ENCODE results near the gene PIAS1.

PIAS1 gene

GRCh38 chr15:68059630-68060029 lies 5.5 kb downstream of the PIAS1 start:
- no peak for TF ChIP-seq POLR2AphosphoS5 (IDR thresholded peaks at IDR 0.05; ENCODE audit: low read depth, low read length)
- TF ChIP-seq SIN3A (IDR thresholded peaks at IDR 0.05; ENCODE audit: borderline replicate concordance, insufficient read depth, low read length) = no peak
- TF ChIP-seq REST (IDR thresholded peaks at IDR 0.05; ENCODE audit: insufficient read depth in 1 of 2, low read depth in 2 of 2, low read length in 2 of 2) = no peak
- no peak for TF ChIP-seq TAF1 (IDR thresholded peaks at IDR 0.05; ENCODE audit: borderline replicate concordance, insufficient read depth, low read length)
- no peak for TF ChIP-seq FOXP2 (optimal IDR thresholded peaks at IDR 0.05; ENCODE audit: borderline replicate concordance, extremely low read depth, extremely low read length, insufficient read depth)

DNA sequence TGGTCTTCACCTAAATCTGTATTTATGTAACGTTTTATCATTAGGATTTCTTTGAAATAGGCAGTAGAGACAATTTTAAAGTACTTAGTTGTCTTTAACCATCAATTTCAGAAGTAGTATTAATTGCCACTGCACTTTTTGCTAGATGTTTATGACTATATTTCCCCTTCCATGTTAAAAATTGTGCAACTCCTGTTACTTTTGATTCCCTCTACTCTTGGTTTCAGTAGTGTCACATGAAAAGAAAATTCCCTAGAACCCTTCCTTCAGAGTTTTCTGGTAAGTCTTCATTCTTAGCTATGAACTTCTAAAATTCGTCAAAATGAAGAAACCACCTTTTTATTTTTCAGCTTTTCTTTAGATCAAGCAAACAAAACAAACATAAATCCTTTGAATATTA lies 7.1 kb downstream of the PIAS1 start:
- TF ChIP-seq REST (IDR thresholded peaks at IDR 0.05; ENCODE audit: insufficient read depth in 1 of 2, low read depth in 2 of 2, low read length in 2 of 2) (no peak), POLR2AphosphoS5 (IDR thresholded peaks at IDR 0.05; ENCODE audit: low read depth, low read length) (no peak), TAF1 (IDR thresholded peaks at IDR 0.05; ENCODE audit: borderline replicate concordance, insufficient read depth, low read length) (no peak), SIN3A (IDR thresholded peaks at IDR 0.05; ENCODE audit: borderline replicate concordance, insufficient read depth, low read length) (no peak), FOXP2 (optimal IDR thresholded peaks at IDR 0.05; ENCODE audit: borderline replicate concordance, extremely low read depth, extremely low read length, insufficient read depth) (no peak)

DNA sequence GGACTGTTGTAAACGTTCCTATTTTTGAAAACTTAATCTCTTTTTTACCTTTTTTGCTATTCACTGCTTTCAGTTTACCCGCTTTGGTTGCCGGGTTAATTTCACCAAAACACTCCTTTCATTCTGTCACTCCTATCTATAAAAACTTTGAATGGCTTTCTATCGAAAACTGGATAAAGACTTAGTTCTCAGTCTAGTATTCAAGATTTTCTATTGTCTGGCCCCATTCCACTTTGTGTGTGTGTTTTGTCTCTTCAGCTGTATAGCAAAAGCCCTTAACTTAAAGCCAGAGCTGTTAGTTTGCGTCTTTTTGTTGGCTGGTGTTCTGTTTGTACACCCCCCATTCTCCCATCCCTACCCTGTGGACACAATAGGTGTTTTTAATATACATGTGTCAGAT lies 7.5 kb downstream of the PIAS1 start:
- TF ChIP-seq REST (IDR thresholded peaks at IDR 0.05; ENCODE audit: insufficient read depth in 1 of 2, low read depth in 2 of 2, low read length in 2 of 2) (no peak), POLR2AphosphoS5 (IDR thresholded peaks at IDR 0.05; ENCODE audit: low read depth, low read length) (no peak), FOXP2 (optimal IDR thresholded peaks at IDR 0.05; ENCODE audit: borderline replicate concordance, extremely low read depth, extremely low read length, insufficient read depth) (no peak), TAF1 (IDR thresholded peaks at IDR 0.05; ENCODE audit: borderline replicate concordance, insufficient read depth, low read length) (no peak), SIN3A (IDR thresholded peaks at IDR 0.05; ENCODE audit: borderline replicate concordance, insufficient read depth, low read length) (no peak)

GRCh38 chr15:68062214-68062613 lies 8.1 kb downstream of the PIAS1 start:
- TF ChIP-seq FOXP2 (optimal IDR thresholded peaks at IDR 0.05; ENCODE audit: borderline replicate concordance, extremely low read depth, extremely low read length, insufficient read depth) = no peak
- TF ChIP-seq REST (IDR thresholded peaks at IDR 0.05; ENCODE audit: insufficient read depth in 1 of 2, low read depth in 2 of 2, low read length in 2 of 2) = no peak
- no peak for TF ChIP-seq TAF1 (IDR thresholded peaks at IDR 0.05; ENCODE audit: borderline replicate concordance, insufficient read depth, low read length)
- TF ChIP-seq POLR2AphosphoS5 (IDR thresholded peaks at IDR 0.05; ENCODE audit: low read depth, low read length) = no peak
- TF ChIP-seq SIN3A (IDR thresholded peaks at IDR 0.05; ENCODE audit: borderline replicate concordance, insufficient read depth, low read length) = no peak

DNA sequence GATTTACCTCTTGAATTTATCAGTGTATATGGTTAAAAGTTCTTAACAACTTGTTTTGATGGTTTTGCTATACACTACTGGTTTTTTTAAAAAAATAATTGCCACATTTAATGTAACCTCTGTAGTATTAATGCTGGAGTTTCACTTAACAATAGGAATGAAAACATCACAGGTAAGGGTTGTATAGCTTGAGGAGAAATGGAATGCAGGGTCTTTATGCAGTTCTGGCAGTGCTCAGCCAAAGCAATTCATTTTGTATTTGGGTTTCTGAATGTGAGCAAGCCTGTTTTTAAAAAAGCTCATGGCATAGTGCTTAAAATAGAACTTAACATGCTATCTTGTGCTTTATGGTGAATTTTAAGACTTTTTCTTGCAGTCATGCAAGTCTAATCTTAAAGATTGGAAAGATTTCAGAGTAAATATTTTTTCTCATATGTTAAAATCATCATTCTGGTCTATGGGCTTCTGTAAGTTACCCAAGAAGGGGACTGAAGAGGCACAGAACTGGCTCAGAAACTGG lies 8.9 kb downstream of the PIAS1 start:
- no peak for TF ChIP-seq FOXP2 (optimal IDR thresholded peaks at IDR 0.05; ENCODE audit: borderline replicate concordance, extremely low read depth, extremely low read length, insufficient read depth)
- TF ChIP-seq TAF1 (IDR thresholded peaks at IDR 0.05; ENCODE audit: borderline replicate concordance, insufficient read depth, low read length) = no peak
- no peak for TF ChIP-seq SIN3A (IDR thresholded peaks at IDR 0.05; ENCODE audit: borderline replicate concordance, insufficient read depth, low read length)
- no peak for TF ChIP-seq REST (IDR thresholded peaks at IDR 0.05; ENCODE audit: insufficient read depth in 1 of 2, low read depth in 2 of 2, low read length in 2 of 2)
- TF ChIP-seq POLR2AphosphoS5 (IDR thresholded peaks at IDR 0.05; ENCODE audit: low read depth, low read length) = no peak

Measured in PFSK-1 (cell line).